Endothelial cell (in vitro differentiated cells): ENCODE data around the gene KCNG3. TPM values are rescaled to one million over a fixed set of nuclear protein-coding genes. Genes with fewer than 3 reads are reported as not detected.
"Not testable (repeated sequence)": the region's sequence is repeated elsewhere in the genome, so short reads cannot be mapped to it uniquely, and the experiment has no call there.

Experiments used
- DNase-seq: peaks from one replicate; pipeline ENCODE4 v3.0.0; 2021; ENCODE audit warnings: low spot score
- H3K27ac Mint-ChIP-seq: one replicate; pipeline ENCODE4 v1.8.0; 2021; ENCODE audit warnings: mixed read lengths, inconsistent platforms; ENCODE audit not compliant: unreplicated experiment
- H3K27me3 Mint-ChIP-seq: one replicate; pipeline ENCODE4 v1.8.0; 2021; ENCODE audit warnings: mild to moderate bottlenecking, moderate library complexity, mixed read lengths, inconsistent platforms; ENCODE audit not compliant: unreplicated experiment
- H3K36me3 Mint-ChIP-seq: one replicate; pipeline ENCODE4 v1.8.0; 2021; ENCODE audit warnings: mild to moderate bottlenecking, low read depth, mixed read lengths, inconsistent platforms; ENCODE audit not compliant: unreplicated experiment
- H3K4me1 Mint-ChIP-seq: one replicate; pipeline ENCODE4 v1.8.0; 2021; ENCODE audit warnings: mild to moderate bottlenecking, mixed read lengths, inconsistent platforms; ENCODE audit not compliant: unreplicated experiment
- H3K4me3 Mint-ChIP-seq: one replicate; pipeline ENCODE4 v1.8.0; 2021; ENCODE audit warnings: mild to moderate bottlenecking, mixed read lengths, inconsistent platforms; ENCODE audit not compliant: unreplicated experiment
- H3K9me3 Mint-ChIP-seq: one replicate; pipeline ENCODE4 v1.8.0; 2021; ENCODE audit warnings: mixed read lengths, inconsistent platforms; ENCODE audit not compliant: unreplicated experiment
- CTCF ChIP-seq: fragments of 200-600 bp; sonication (generic); IDR thresholded peaks from one replicate; pipeline ENCODE4 v1.5.0; 2021; ENCODE audit warnings: antibody characterized with exemption; ENCODE audit not compliant: unreplicated experiment
- total RNA-seq: library from RNA; stranded (reverse); fragmentation: NEBNext Ultra II Directional; extraction: Animal tissue kit (Norgen Biotek cat#: 25700); gene quantifications from one replicate; pipeline ENCODE4 v1.2.1, GENCODE V29; 2021; ENCODE audit not compliant: unreplicated experiment

KCNG3 gene
- total RNA-seq, 1 donor from 2014 or later, result 0.13 TPM

- Mint-ChIP-seq H3K27me3 (peaks cover 2% of the 10 kb centered on the region), H3K27ac (no peak overlapping the region), H3K36me3 (peaks cover 3% of the 10 kb centered on the region), H3K4me3 (no peak overlapping the region), H3K9me3 (no peaks in the 10 kb centered on the region), H3K4me1 (no peaks in the 10 kb centered on the region)
- DNase-seq, result no peak
- no peak for TF ChIP-seq CTCF
Measured at GRCh38 chr2:42407476-42407875, 86.3 kb downstream of the KCNG3 start.

- no peak for TF ChIP-seq CTCF
- Mint-ChIP-seq H3K4me1 (no peaks in the 10 kb centered on the region), H3K4me3 (no peak overlapping the region), H3K9me3 (no peaks in the 10 kb centered on the region), H3K27ac (no peak overlapping the region), H3K36me3 (peaks cover 2% of the 10 kb centered on the region), H3K27me3 (peaks cover under 1% of the 10 kb centered on the region)
- DNase-seq, result no peak
Measured at GRCh38 chr2:42404676-42405075, 89.1 kb downstream of the KCNG3 start.

- Mint-ChIP-seq H3K27ac (no peak overlapping the region), H3K4me3 (no peak overlapping the region), H3K9me3 (no peaks in the 10 kb centered on the region), H3K27me3 (no peaks in the 10 kb centered on the region), H3K36me3 (no peaks in the 10 kb centered on the region), H3K4me1 (no peaks in the 10 kb centered on the region)
- TF ChIP-seq CTCF, result no peak
- DNase-seq, result no peak
Measured at GRCh38 chr2:42401773-42402172, 92.0 kb downstream of the KCNG3 start.

- not testable (repeated sequence) for DNase-seq, H3K27me3 Mint-ChIP-seq, H3K36me3 Mint-ChIP-seq, H3K4me1 Mint-ChIP-seq, H3K4me3 Mint-ChIP-seq, H3K9me3 Mint-ChIP-seq, H3K27ac Mint-ChIP-seq
Measured at GRCh38 chr2:42398052-42398451, 95.7 kb downstream of the KCNG3 start.

- H3K27ac Mint-ChIP-seq, H3K27me3 Mint-ChIP-seq, H3K4me3 Mint-ChIP-seq, DNase-seq, H3K9me3 Mint-ChIP-seq, H3K36me3 Mint-ChIP-seq, H3K4me1 Mint-ChIP-seq: not testable (repeated sequence)
Measured at GRCh38 chr2:42393320-42393719, 100.5 kb downstream of the KCNG3 start.

GRCh38 chr2:42392191-42392590, 101.6 kb downstream of the KCNG3 start:
- Mint-ChIP-seq H3K9me3 (no peaks in the 10 kb centered on the region), H3K27ac (no peak overlapping the region), H3K4me1 (peaks cover 6% of the 10 kb centered on the region), H3K27me3 (peaks cover 2% of the 10 kb centered on the region), H3K36me3 (peaks cover 3% of the 10 kb centered on the region), H3K4me3 (no peak overlapping the region)
- no peak for DNase-seq
- TF ChIP-seq CTCF, result no peak

Other genes with a start within 250 kb of the KCNG3 start
- gene COX7A2L, start 132.8 kb downstream of the KCNG3 start, total RNA-seq, result 94.8 TPM
- gene MTA3, start 74.7 kb upstream of the KCNG3 start, total RNA-seq, result 105 TPM